ENCODE measurements around the gene NYNRIN. TPM values are rescaled to one million over a fixed set of nuclear protein-coding genes. Genes with fewer than 3 reads are reported as not detected.
A peak's percentile ranks its signal among the peaks of the same experiment; 100 is the strongest.

NYNRIN gene
- total and polyA plus RNA-seq, 8 donors = 2.1 to 9.0 (median 4.3) TPM

DNA sequence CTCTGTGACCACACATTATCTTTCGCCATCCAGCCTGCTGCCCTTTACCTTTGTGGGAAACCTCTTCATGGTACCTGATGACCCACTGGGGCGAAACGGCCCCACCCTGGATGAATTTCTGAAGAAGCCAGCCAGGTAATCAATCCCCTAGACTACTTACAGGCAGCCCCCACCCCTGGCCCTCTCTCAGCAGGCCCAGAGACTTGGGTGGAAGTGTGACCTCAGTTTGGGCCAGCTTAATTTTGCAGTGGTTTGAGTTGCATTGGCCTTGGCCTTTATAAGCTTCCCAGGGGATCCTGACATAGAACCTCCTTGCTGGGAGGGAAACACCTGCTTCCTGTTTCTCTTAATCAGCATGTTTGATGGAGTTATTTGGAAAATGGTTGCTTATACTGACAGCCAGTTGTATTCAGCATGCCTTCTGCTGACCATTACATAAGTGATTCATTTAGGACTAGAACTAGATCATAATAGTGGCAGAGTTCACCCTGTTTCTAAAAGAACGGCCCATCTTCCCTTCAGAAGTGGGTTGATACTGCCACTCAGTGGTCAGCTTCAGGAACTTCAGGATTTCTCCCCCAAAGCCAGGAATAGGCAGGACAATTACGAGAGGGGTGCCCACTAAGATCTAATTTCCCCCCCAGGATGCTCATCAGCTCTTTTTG is 37.7 kb downstream of the NYNRIN start:
- H3K9me3 ChIP-seq = no peaks in the 10 kb centered on the region
- H3K4me1 ChIP-seq = peaks cover 4 to 29% (median 8%) of the 10 kb centered on the region in 3 donors
- FAIRE-seq (no peak), DNase-seq (peak in 1 of 6 donors; percentile 64), ATAC-seq (peak; percentile 47 to 75 (median 70))
- TF ChIP-seq, protein P1, sequence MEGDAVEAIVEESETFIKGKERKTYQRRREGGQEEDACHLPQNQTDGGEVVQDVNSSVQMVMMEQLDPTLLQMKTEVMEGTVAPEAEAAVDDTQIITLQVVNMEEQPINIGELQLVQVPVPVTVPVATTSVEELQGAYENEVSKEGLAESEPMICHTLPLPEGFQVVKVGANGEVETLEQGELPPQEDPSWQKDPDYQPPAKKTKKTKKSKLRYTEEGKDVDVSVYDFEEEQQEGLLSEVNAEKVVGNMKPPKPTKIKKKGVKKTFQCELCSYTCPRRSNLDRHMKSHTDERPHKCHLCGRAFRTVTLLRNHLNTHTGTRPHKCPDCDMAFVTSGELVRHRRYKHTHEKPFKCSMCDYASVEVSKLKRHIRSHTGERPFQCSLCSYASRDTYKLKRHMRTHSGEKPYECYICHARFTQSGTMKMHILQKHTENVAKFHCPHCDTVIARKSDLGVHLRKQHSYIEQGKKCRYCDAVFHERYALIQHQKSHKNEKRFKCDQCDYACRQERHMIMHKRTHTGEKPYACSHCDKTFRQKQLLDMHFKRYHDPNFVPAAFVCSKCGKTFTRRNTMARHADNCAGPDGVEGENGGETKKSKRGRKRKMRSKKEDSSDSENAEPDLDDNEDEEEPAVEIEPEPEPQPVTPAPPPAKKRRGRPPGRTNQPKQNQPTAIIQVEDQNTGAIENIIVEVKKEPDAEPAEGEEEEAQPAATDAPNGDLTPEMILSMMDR (IDR thresholded peaks at IDR 0.05) = peak; percentile 60 to 79 (median 70)
- no peaks in the 10 kb centered on the region for H3K27me3 ChIP-seq
- peaks cover 0 to 40% (median 20%) of the 10 kb centered on the region in 3 donors for H3K36me3 ChIP-seq
- WGBS, 2 donors = 40 to 46% methylated on average over 5 of the region's 5 CpGs
- peak overlapping the region in 1 of 4 donors; percentile 33 for H3K27ac ChIP-seq
- intact Hi-C loops (cut with DNase I) = loop anchor here in 1 of 3 donors (10.0 kb wide), 1 partner anchor 102 kb away; the partner anchor contains the start of genes ADCY4 and RIPK3
- H3K4me3 ChIP-seq = no peak overlapping the region

DNA sequence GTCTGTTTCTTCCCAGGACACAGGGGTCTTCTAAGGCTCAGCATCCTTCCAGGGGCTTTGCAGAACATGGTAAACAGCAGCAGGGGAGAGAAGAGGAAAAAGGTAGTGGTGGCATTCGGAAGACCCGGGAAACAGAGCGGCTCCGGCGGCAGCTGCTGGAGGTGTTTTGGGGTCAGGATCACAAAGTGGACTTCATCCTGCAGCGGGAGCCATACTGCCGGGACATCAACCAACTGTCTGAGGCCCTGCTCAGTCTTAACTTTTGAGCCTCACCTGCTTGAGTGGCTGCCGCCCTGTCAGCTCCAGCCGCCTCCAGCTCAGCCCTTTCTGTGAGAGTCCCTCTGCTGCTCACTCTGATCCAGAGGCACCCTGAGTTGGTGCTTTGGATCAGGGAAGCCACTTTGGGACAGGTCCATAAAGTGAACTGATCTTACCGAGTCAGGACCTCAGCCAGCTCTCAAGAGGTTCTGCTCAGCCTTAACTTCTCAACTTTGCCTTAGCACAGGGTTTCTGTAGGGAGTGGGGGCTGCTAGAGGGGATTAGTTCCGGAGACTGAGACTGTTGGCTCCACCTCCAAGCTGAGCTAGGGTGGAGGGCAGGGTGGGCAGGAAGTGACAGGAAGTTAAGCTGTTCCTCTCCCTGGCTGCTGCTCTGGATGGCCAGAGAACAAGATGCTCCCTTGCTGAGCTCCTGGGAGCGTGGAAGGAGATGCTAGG is 38.4 kb downstream of the NYNRIN start:
- FAIRE-seq (no peak), DNase-seq (peak in 1 of 6 donors; percentile 58), ATAC-seq (no peak)
- Histone ChIP-seq H3K4me1 (peaks cover 4 to 28% (median 6%) of the 10 kb centered on the region in 3 donors), H3K27ac (no peak overlapping the region), H3K9me3 (no peaks in the 10 kb centered on the region), H3K4me3 (no peak overlapping the region), H3K27me3 (no peaks in the 10 kb centered on the region), H3K36me3 (peaks cover 0 to 40% (median 20%) of the 10 kb centered on the region in 3 donors)
- WGBS, 2 donors = 70 to 74% methylated on average over 12 of the region's 12 CpGs
- TF ChIP-seq, protein P1 (IDR thresholded peaks at IDR 0.05) = no peak
- intact Hi-C loops (cut with DNase I) = loop anchor here in 1 of 3 donors (10.0 kb wide), 1 partner anchor 102 kb away; the partner anchor contains the start of genes ADCY4 and RIPK3

DNA sequence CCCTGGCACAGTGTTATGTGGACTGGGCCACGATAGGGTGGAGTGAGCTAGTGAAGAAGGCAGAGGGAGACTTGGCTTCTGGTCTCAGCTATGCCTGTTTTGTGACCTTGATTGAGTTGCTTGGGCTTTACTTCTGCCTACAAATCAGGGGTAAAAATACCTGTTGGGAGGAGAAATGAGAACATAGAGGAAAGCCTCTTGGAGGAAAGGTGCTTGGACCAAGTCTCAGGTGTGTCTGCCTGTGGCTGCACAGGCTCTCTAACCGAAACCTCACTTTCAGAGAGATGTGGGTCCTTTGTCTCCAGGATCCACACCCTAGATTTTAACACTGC is 38.9 kb downstream of the NYNRIN start:
- Histone ChIP-seq H3K36me3 (peaks cover 0 to 40% (median 20%) of the 10 kb centered on the region in 3 donors), H3K27me3 (no peaks in the 10 kb centered on the region), H3K27ac (no peak overlapping the region), H3K4me1 (peaks cover 3 to 23% (median 4%) of the 10 kb centered on the region in 3 donors), H3K4me3 (no peak overlapping the region), H3K9me3 (no peaks in the 10 kb centered on the region)
- DNase-seq (no peak), FAIRE-seq (no peak), ATAC-seq (no peak)
- intact Hi-C loops (cut with DNase I) = loop anchor here in 1 of 3 donors (10.0 kb wide), 1 partner anchor 103 kb away; the partner anchor contains the start of genes ADCY4 and RIPK3
- TF ChIP-seq, protein P1 (IDR thresholded peaks at IDR 0.05) = no peak
- 64 to 70% methylated on average over 2 of the region's 2 CpGs for WGBS, 2 donors

DNA sequence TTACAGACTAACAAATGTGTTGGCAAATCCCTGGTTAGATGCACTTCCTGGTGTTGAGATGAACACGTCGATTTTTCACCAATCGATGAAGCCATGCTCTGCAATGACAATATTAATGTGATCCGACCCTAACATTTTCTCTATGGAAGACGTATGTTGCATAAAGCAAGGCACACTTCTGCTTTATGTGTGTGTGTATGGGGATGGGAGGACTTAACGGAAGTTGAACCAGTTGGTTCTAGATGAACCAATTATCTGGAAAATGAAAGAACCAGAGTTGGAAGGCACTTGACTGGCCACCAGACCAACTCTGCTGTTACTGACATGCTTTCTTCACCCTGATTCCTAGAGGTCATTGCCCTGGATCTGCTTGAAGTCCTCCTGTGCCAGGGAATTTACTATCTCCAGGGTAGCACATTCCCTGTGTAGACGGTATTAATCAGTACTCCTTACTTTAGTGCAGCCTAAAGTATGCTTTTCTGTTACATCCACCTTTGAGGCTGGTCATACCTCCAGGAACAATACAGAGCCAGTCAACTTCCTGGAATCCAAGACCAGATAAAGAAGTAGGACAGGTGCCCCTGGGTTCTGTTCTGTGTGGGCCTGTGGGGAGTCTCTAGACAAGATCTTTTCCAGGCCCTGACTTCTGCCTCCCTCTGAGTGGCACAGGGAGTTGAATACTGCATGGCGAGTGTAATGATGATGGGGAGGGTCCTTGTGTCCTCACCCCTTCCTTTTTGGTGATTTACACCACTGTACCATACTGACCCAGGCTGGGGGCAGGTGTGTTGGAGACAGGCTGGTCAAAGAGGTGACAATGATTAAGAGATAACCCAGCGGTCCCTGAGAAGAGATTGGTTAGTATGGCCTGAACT is 39.7 kb downstream of the NYNRIN start:
- Histone ChIP-seq H3K4me1 (peaks cover 0 to 20% (median 4%) of the 10 kb centered on the region in 3 donors), H3K36me3 (peaks cover 0 to 40% (median 18%) of the 10 kb centered on the region in 3 donors), H3K27ac (no peak overlapping the region), H3K9me3 (no peaks in the 10 kb centered on the region), H3K4me3 (no peak overlapping the region), H3K27me3 (no peaks in the 10 kb centered on the region)
- DNase-seq = no peak
- WGBS, 2 donors = 60 to 66% methylated on average over 9 of the region's 9 CpGs
- ATAC-seq = no peak
- TF ChIP-seq, protein P1 (IDR thresholded peaks at IDR 0.05) = no peak
- intact Hi-C loops (cut with DNase I) = loop anchor here in 1 of 3 donors (10.0 kb wide), 1 partner anchor 104 kb away; the partner anchor contains the start of genes ADCY4 and RIPK3
- no peak for FAIRE-seq

All from pancreas (tissue), 10 donors.